Spleen (tissue), 11 donors: ENCODE data around the gene CHST12. TPM values are rescaled to one million over a fixed set of nuclear protein-coding genes. Genes with fewer than 3 reads are reported as not detected.

Source experiments
- DNase-seq: peaks from one replicate; pipeline ENCODE4 v3.0.0-alpha.2; 2020
- H3K27ac ChIP-seq, 8 donors: fragments of 200-600 bp; sonication (generic) in 7 of 8; 1 replicate in 4 of 8; 2 replicates in 4 of 8; pipeline versions ENCODE4 v1.5.0 to v1.8.0; 2016 to 2021; ENCODE audit warnings: inconsistent platforms in 4 of 8, mild to moderate bottlenecking in 4 of 8, moderate library complexity in 1 of 8
- H3K27me3 ChIP-seq, 7 donors: fragments of 200-600 bp; sonication (generic) in 6 of 7; replicated peaks in 1 of 7; 1 replicate in 4 of 7; 2 replicates in 3 of 7; pipeline versions ENCODE4 v1.5.0 to v1.8.0; 2016 to 2021; ENCODE audit warnings: inconsistent platforms in 3 of 7, mild to moderate bottlenecking in 1 of 7
- H3K36me3 ChIP-seq, 6 donors: fragments of 200-600 bp; sonication (generic) in 5 of 6; 1 replicate in 4 of 6; 2 replicates in 2 of 6; pipeline versions ENCODE4 v1.5.0 to v1.8.0; 2016 to 2021; ENCODE audit warnings: inconsistent platforms in 2 of 6
- H3K4me1 ChIP-seq, 6 donors: fragments of 200-600 bp; sonication (generic) in 5 of 6; 1 replicate in 3 of 6; 2 replicates in 3 of 6; pipeline versions ENCODE4 v1.5.0 to v1.8.0; 2016 to 2021; ENCODE audit warnings: inconsistent platforms in 3 of 6
- H3K4me3 ChIP-seq, 8 donors: fragments of 200-600 bp; sonication (generic) in 7 of 8; 1 replicate in 4 of 8; 2 replicates in 4 of 8; pipeline versions ENCODE4 v1.5.0 to v1.8.0; 2016 to 2021; ENCODE audit warnings: inconsistent platforms in 4 of 8, mild to moderate bottlenecking in 4 of 8, moderate library complexity in 2 of 8
- H3K9me3 ChIP-seq, 8 donors: fragments of 200-600 bp; sonication (generic) in 7 of 8; 1 replicate in 4 of 8; 2 replicates in 4 of 8; pipeline versions ENCODE4 v1.5.0 to v1.8.0; 2016 to 2021; ENCODE audit warnings: inconsistent platforms in 4 of 8
- CTCF ChIP-seq, 11 experiments: fragments of 200-600 bp in 7 of 11; fragments of 450-650 bp in 4 of 11; sonication (generic) in 4 of 11; IDR thresholded peaks in 8 of 11; conservative IDR thresholded peaks in 3 of 11; 1 replicate in 7 of 11; 2 replicates in 4 of 11; pipeline versions ENCODE4 v1.4.0 to v1.8.0; 2016 to 2021; ENCODE audit warnings: antibody characterized with exemption in 11 of 11, inconsistent platforms in 4 of 11, mild to moderate bottlenecking in 1 of 11
- POLR2A ChIP-seq, 3 donors: fragments of 450-650 bp; IDR thresholded peaks; one replicate each; pipeline ENCODE4 v1.5.1; 2017; ENCODE audit warnings: antibody characterized with exemption in 3 of 3, mild to moderate bottlenecking in 1 of 3
- POLR2AphosphoS5 ChIP-seq, 3 donors: sonication (generic); formaldehyde crosslinking; IDR thresholded peaks; one replicate each; pipeline ENCODE4 v1.5.1; 2017; ENCODE audit warnings: antibody characterized with exemption in 3 of 3
- WGBS, 5 donors: extraction: QIAGEN DNeasy Blood & Tissue Kit in 3 of 5; methylation state at CpG; one replicate each; pipeline versions ENCODE4 v1.1.5 to v1.1.7; 2013 to 2018; 5-methylcytosine and 5-hydroxymethylcytosine counted together
- intact Hi-C: fragments of 100-400 bp; cut with DNase I; formaldehyde crosslinking; loops from one replicate; pipeline ENCODE4 v1.15.0; 2023; ENCODE audit warnings: low total_unique reads
- polyA plus RNA-seq, 3 donors: library from polyadenylated mRNA; stranded (reverse); fragments of 200-250 nt; gene quantifications; one replicate each; pipeline ENCODE4 v1.2.1, GENCODE V29; 2013
- total RNA-seq, 7 donors: library from RNA; depleted of rRNA in 3 of 7; stranded (reverse); fragments of >200 nt in 3 of 7; fragmentation: NEBNext Ultra II Directional in 4 of 7; extraction: Animal tissue kit (Norgen Biotek cat#: 25700) in 4 of 7; gene quantifications; one replicate each; pipeline versions ENCODE4 v1.1.0 to v1.2.1, GENCODE V29; 2016 to 2021
- donor health status: healthy with polysubstance abuse.
- donor health status: DM: no; HTN: no; CAD: no; lungs with moderate emphysema.
- donor health status: DM: no; HTN: no; CAD: no.
- donor health status: Bipolar disorder and iron deficiency.
- donor health status: healthy.
- donor health status: DM: no; HTN: no; CAD: no.
- donor health status: DM: yes; HTN: yes; CAD: no.

The CHST12 gene
- total and polyA plus RNA-seq, 10 donors = 7.7 to 51.4 (median 31.6) TPM

GRCh38 chr7:2358968-2359527 lies 44.4 kb upstream of the CHST12 start:
- intact Hi-C loops = no loop called here
- no peaks in the 10 kb centered on the region for H3K9me3 ChIP-seq
- H3K27ac ChIP-seq = no peak overlapping the region
- no peak for DNase-seq
- H3K4me1 ChIP-seq = peaks cover 25 to 67% (median 52%) of the 10 kb centered on the region in 6 donors
- peaks cover 11 to 76% (median 40%) of the 10 kb centered on the region in 6 donors for H3K36me3 ChIP-seq
- WGBS, 5 donors = 55 to 75% (median 66%) methylated on average over 8 of the region's 8 CpGs
- H3K27me3 ChIP-seq = no peaks in the 10 kb centered on the region
- no peak overlapping the region for H3K4me3 ChIP-seq
- TF ChIP-seq CTCF (IDR thresholded peaks at IDR 0.05 in 8 of 11, conservative IDR thresholded peaks at IDR 0.05 in 3 of 11) = no peak
- TF ChIP-seq POLR2AphosphoS5 (IDR thresholded peaks at IDR 0.05) = no peak
- TF ChIP-seq POLR2A (IDR thresholded peaks at IDR 0.05) = no peak

- Histone ChIP-seq H3K4me3 (no peak overlapping the region), H3K36me3 (peaks cover 11 to 81% (median 45%) of the 10 kb centered on the region in 6 donors), H3K4me1 (peaks cover 25 to 67% (median 52%) of the 10 kb centered on the region in 6 donors), H3K27ac (peak overlapping the region in 1 of 8 donors; percentile 15), H3K9me3 (no peaks in the 10 kb centered on the region), H3K27me3 (no peaks in the 10 kb centered on the region)
- DNase-seq = no peak
- no peak for TF ChIP-seq POLR2AphosphoS5 (IDR thresholded peaks at IDR 0.05)
- no peak for TF ChIP-seq POLR2A (IDR thresholded peaks at IDR 0.05)
- no peak for TF ChIP-seq CTCF (IDR thresholded peaks at IDR 0.05 in 8 of 11, conservative IDR thresholded peaks at IDR 0.05 in 3 of 11)
- intact Hi-C loops = no loop called here
- WGBS, 5 donors = 82 to 88% (median 87%) methylated on average over 11 of the region's 11 CpGs
These were observed 43.8 kb upstream of the CHST12 start for GRCh38 chr7:2359610-2360009.

GRCh38 chr7:2360796-2361195 lies 42.6 kb upstream of the CHST12 start:
- TF ChIP-seq POLR2A (IDR thresholded peaks at IDR 0.05) (no peak), CTCF (IDR thresholded peaks at IDR 0.05 in 8 of 11, conservative IDR thresholded peaks at IDR 0.05 in 3 of 11) (no peak)
- peaks cover 24 to 60% (median 47%) of the 10 kb centered on the region in 6 donors for H3K4me1 ChIP-seq
- intact Hi-C loops = no loop called here
- WGBS, 5 donors = 85 to 95% (median 88%) methylated on average over 6 of the region's 6 CpGs
- no peak for DNase-seq
- no peak overlapping the region for H3K4me3 ChIP-seq
- no peaks in the 10 kb centered on the region for H3K9me3 ChIP-seq
- H3K27ac ChIP-seq = no peak overlapping the region
- H3K27me3 ChIP-seq = no peaks in the 10 kb centered on the region
- H3K36me3 ChIP-seq = peaks cover 11 to 93% (median 57%) of the 10 kb centered on the region in 6 donors

- H3K4me1 ChIP-seq = peaks cover 14 to 42% (median 29%) of the 10 kb centered on the region in 6 donors
- 90 to 93% (median 92%) methylated on average over 22 to 27 of the region's 27 CpGs for WGBS, 5 donors
- TF ChIP-seq POLR2A (IDR thresholded peaks at IDR 0.05) (no peak), POLR2AphosphoS5 (IDR thresholded peaks at IDR 0.05) (peak in 1 of 3 donors; percentile 26)
- H3K36me3 ChIP-seq = peaks cover 11 to 100% (median 75%) of the 10 kb centered on the region in 6 donors
- intact Hi-C loops = no loop called here
- H3K9me3 ChIP-seq = no peaks in the 10 kb centered on the region
- H3K27ac ChIP-seq = no peak overlapping the region
- no peak overlapping the region for H3K4me3 ChIP-seq
- H3K27me3 ChIP-seq = no peaks in the 10 kb centered on the region
- DNase-seq = no peak
These were observed 40.9 kb upstream of the CHST12 start for GRCh38 chr7:2362385-2363088.
